Kidney (tissue), 14 donors: ENCODE data around the gene MRPL52. TPM values are rescaled to one million over a fixed set of nuclear protein-coding genes. Genes with fewer than 3 reads are reported as not detected.

ENCODE experiments used
- DNase-seq, 5 donors: peaks; one replicate each; pipeline ENCODE4 v3.0.0-alpha.2; 2013 to 2020
- FAIRE-seq: peaks from 2 replicates; lab custom pipeline; 2012; peaks lifted over from hg19 to GRCh38; lab: Jason Lieb, UNC
- H3K27ac ChIP-seq, 2 donors: one replicate each; pipeline ENCODE4 v1.7.0; 2013; ENCODE audit warnings: low read depth in 2 of 2, low read length in 2 of 2, inconsistent platforms in 1 of 2
- H3K27me3 ChIP-seq: one replicate; pipeline ENCODE4 v1.7.1; 2013; ENCODE audit warnings: low read length, inconsistent platforms; ENCODE audit not compliant: control insufficient read depth, insufficient read depth
- H3K36me3 ChIP-seq, 3 donors: one replicate each; pipeline versions ENCODE4 v1.7.0 to v1.7.1; 2013; ENCODE audit warnings: low read length in 3 of 3, control low read depth in 1 of 3, inconsistent platforms in 1 of 3; ENCODE audit not compliant: insufficient read depth in 3 of 3, control insufficient read depth in 2 of 3
- H3K4me1 ChIP-seq, 3 donors: one replicate each; pipeline versions ENCODE4 v1.7.0 to v1.7.1; 2013; ENCODE audit warnings: low read length in 3 of 3, inconsistent platforms in 1 of 3, low read depth in 1 of 3; ENCODE audit not compliant: control insufficient read depth in 2 of 3, insufficient read depth in 2 of 3
- H3K4me3 ChIP-seq, 3 donors: one replicate each; pipeline versions ENCODE4 v1.7.0 to v1.8.1; 2013; ENCODE audit warnings: low read length in 3 of 3, control low read depth in 1 of 3, inconsistent platforms in 1 of 3
- H3K9ac ChIP-seq, 3 donors: one replicate each; pipeline versions ENCODE4 v1.7.0 to v1.7.1; 2013; ENCODE audit warnings: low read length in 3 of 3, control low read depth in 1 of 3, inconsistent platforms in 1 of 3
- H3K9me3 ChIP-seq, 3 donors: one replicate each; pipeline versions ENCODE4 v1.7.0 to v1.7.1; 2013; ENCODE audit warnings: low read length in 3 of 3, control low read depth in 1 of 3, inconsistent platforms in 1 of 3; ENCODE audit not compliant: control insufficient read depth in 2 of 3, insufficient read depth in 1 of 3
- intact Hi-C: fragments of 100-400 bp; cut with DNase I; formaldehyde crosslinking; loops from one replicate; pipeline ENCODE4 v1.11.1; 2022
- polyA plus RNA-seq: library from polyadenylated mRNA; stranded (reverse); fragments of 350-450 nt; fragmentation: Illumina TruSeq; extraction: RNeasy Lipid Tissue Mini Kit (QIAGEN cat#74804); gene quantifications from one replicate; pipeline ENCODE4 v1.2.3, GENCODE V29; 2014; ENCODE audit warnings: low read depth, low replicate concordance; ENCODE audit not compliant: insufficient read depth
- total RNA-seq: library from RNA; stranded (reverse); fragmentation: NEBNext Ultra II Directional; extraction: Animal tissue kit (Norgen Biotek cat#: 25700); gene quantifications from one replicate; pipeline ENCODE4 v1.2.1, GENCODE V29; 2021
- TF ChIP-seq, protein P1 (sequence below): IDR thresholded peaks from 3 replicates; pipeline ENCODE4 v1.5.1; 2012; ENCODE audit warnings: mild to moderate bottlenecking, moderate library complexity, borderline replicate concordance; ENCODE audit not compliant: insufficient read depth; ENCODE audit errors: extremely low read depth
- donor health status: control.
- donor health status: control.
- donor health status: control.
- donor health status: control.
- donor health status: control.
- donor health status: DM: yes; HTN: yes; CAD: no.
- donor health status: Normal renal cell carcinoma (clear cell type).

MRPL52 gene
- total and polyA plus RNA-seq, 2 donors from 2014 or later: 74.3 to 255 TPM

DNA sequence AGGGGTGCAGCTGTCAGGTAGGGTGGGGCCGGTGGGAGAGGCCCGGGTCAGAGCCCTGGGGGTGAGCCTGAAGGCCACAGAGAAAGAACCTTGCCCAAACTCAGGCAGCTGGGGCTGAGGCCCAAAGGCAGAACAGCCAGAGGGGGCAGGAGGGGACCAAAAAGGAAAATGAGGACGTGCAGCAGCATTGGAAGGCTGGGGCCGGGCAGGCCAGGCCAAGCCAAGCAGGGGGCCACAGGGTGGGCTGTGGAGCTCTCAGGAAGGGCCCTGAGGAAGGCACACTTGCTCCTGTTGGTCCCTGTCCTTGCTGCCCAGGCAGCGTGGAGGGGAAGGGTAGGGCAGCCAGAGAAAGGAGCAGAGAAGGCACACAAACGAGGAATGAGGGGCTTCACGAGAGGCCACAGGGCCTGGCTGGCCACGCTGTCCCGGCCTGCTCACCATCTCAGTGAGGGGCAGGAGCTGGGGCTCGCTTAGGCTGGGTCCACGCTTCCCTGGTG is 17.2 kb downstream of the MRPL52 start:
- intact Hi-C loops: no loop called here
- H3K4me1 ChIP-seq: peaks cover 3 to 16% (median 10%) of the 10 kb centered on the region in 3 donors
- H3K4me3 ChIP-seq: no peak overlapping the region
- TF ChIP-seq, protein P1, sequence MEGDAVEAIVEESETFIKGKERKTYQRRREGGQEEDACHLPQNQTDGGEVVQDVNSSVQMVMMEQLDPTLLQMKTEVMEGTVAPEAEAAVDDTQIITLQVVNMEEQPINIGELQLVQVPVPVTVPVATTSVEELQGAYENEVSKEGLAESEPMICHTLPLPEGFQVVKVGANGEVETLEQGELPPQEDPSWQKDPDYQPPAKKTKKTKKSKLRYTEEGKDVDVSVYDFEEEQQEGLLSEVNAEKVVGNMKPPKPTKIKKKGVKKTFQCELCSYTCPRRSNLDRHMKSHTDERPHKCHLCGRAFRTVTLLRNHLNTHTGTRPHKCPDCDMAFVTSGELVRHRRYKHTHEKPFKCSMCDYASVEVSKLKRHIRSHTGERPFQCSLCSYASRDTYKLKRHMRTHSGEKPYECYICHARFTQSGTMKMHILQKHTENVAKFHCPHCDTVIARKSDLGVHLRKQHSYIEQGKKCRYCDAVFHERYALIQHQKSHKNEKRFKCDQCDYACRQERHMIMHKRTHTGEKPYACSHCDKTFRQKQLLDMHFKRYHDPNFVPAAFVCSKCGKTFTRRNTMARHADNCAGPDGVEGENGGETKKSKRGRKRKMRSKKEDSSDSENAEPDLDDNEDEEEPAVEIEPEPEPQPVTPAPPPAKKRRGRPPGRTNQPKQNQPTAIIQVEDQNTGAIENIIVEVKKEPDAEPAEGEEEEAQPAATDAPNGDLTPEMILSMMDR: no peak
- no peaks in the 10 kb centered on the region for H3K9me3 ChIP-seq
- no peak overlapping the region for H3K9ac ChIP-seq
- peaks cover 9 to 37% (median 19%) of the 10 kb centered on the region in 3 donors for H3K36me3 ChIP-seq
- DNase-seq (no peak), FAIRE-seq (no peak)
- H3K27ac ChIP-seq: no peak overlapping the region
- no peaks in the 10 kb centered on the region for H3K27me3 ChIP-seq

DNA sequence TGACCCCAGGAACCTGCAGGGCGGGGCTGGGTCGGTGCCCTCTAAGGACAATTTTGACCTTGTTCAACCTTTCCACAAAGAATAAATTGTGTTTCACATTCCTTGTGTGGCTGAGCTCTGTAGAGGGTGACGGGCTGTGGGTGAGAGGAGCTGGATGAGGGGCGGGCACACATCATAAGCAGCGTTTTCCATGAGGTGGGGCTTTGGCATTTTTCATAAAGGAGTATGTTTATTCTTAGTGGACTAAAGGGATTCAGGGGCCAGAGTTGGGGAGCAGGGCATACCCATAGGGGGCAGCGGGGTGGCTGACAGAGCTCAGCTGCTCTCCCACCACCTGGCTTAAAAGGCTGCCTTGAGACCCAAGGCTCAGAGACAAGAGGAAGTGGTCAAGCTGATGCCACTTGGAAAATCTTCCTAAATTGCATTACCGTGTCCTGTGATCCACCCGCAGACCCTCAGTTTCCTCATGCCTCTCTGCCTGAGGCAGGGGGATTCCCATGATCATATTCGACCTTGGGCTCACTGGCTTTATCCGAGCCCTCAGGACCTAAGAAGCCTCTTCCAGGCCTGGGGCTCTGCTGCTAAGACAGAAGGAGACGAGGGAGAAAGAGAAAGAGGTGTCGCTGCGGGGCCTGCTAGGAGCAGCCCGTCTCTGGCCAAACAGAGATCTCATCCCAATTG is 18.1 kb downstream of the MRPL52 start:
- no peak for FAIRE-seq
- Histone ChIP-seq H3K4me1 (peaks cover 3 to 17% (median 10%) of the 10 kb centered on the region in 3 donors), H3K36me3 (peaks cover 9 to 29% (median 10%) of the 10 kb centered on the region in 3 donors), H3K4me3 (no peak overlapping the region), H3K27me3 (no peaks in the 10 kb centered on the region), H3K9me3 (no peaks in the 10 kb centered on the region), H3K9ac (peak overlapping the region in 1 of 3 donors; percentile 46), H3K27ac (peak overlapping the region; percentile 74 to 80)
- peak in 2 of 5 donors; percentile 31 to 45 for DNase-seq
- intact Hi-C loops: no loop called here
- TF ChIP-seq, protein P1: no peak

DNA sequence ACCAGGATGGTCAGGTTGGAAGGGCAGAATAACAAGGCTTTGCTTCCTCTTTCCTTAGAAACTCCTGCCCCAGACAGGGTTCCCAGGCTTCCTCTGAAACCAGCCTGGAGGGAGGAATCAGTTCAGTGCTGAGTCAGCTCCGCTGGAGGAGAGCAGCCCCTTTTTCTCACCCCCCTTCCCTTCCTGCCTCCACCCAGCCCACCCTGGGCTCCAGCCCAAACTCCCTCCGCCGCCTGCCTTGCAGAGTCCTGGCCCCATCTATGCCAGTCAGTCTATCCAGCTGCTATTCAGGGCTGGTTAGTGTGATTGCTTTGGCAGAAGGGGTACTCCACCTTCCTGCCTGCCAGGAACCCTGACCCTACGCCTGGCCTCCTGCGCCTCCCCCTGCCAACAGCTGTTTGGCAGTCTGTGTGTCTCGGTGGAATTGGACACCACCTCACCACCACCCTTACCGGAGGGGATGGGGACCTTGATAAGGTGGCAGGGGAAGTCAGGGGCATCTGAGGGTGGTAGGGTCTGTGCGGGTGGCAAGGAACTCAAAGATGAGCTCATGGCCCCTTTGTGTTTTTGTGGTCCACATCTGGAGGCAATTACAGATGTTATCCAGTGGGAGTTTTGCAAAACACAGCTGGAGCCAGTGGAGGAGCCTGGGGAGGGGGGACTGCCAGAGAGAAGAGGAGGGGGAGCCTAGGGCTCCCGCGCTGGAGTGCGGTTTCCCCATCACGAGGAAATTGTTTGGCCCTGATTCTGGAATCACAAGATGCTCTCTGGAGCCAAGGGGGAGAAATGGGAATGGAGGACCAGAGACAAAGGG is 18.9 kb downstream of the MRPL52 start:
- FAIRE-seq (no peak), DNase-seq (peak; percentile 79 to 94 (median 82))
- Histone ChIP-seq H3K27me3 (no peaks in the 10 kb centered on the region), H3K9ac (peak overlapping the region in 1 of 3 donors; percentile 46), H3K4me1 (peaks cover 3 to 21% (median 10%) of the 10 kb centered on the region in 3 donors), H3K4me3 (no peak overlapping the region), H3K36me3 (peaks cover 6 to 21% (median 7%) of the 10 kb centered on the region in 3 donors), H3K9me3 (no peaks in the 10 kb centered on the region), H3K27ac (peak overlapping the region; percentile 80 to 82)
- intact Hi-C loops: no loop called here
- TF ChIP-seq, protein P1: no peak
